ENCODE results near the gene CTXND2. TPM values are rescaled to one million over a fixed set of nuclear protein-coding genes. Genes with fewer than 3 reads are reported as not detected.

Gene CTXND2
- total and polyA plus RNA-seq, 3 donors from 2014 or later = 0.26 to 1.0 (median 0.31) TPM

DNA sequence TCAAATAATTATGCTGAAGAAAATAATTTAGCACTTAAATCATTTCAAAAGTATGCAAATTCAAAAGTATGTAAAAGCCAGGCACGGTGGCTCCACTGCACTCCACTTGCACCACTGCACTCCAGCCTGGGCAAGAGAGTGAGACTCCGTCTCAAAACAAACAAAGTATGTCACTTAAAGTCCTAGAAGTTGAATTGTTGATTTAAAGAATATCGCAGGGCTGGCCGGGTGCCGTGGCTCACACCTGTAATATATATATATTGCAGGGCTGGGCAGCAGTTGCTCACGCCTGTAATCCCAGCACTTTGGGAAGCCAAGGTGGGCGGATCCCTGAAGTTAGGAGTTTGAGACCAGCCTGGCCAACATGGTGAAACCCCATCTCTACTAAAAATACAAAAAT, 30.5 kb downstream of the CTXND2 start:
- H3K27me3 ChIP-seq = no peaks in the 10 kb centered on the region
- DNase-seq = no peak
- no peak for TF ChIP-seq POLR2A (IDR thresholded peaks at IDR 0.05)
- TF ChIP-seq, protein P1, sequence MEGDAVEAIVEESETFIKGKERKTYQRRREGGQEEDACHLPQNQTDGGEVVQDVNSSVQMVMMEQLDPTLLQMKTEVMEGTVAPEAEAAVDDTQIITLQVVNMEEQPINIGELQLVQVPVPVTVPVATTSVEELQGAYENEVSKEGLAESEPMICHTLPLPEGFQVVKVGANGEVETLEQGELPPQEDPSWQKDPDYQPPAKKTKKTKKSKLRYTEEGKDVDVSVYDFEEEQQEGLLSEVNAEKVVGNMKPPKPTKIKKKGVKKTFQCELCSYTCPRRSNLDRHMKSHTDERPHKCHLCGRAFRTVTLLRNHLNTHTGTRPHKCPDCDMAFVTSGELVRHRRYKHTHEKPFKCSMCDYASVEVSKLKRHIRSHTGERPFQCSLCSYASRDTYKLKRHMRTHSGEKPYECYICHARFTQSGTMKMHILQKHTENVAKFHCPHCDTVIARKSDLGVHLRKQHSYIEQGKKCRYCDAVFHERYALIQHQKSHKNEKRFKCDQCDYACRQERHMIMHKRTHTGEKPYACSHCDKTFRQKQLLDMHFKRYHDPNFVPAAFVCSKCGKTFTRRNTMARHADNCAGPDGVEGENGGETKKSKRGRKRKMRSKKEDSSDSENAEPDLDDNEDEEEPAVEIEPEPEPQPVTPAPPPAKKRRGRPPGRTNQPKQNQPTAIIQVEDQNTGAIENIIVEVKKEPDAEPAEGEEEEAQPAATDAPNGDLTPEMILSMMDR (IDR thresholded peaks at IDR 0.05) = no peak
- H3K36me3 ChIP-seq (ENCODE audit: low read depth, missing control alignments) = no peaks in the 10 kb centered on the region
- intact Hi-C loops (cut with DNase I; ENCODE audit: low total_unique reads) = no loop called here
- H3K9me3 ChIP-seq = no peaks in the 10 kb centered on the region
- no peak overlapping the region for H3K27ac ChIP-seq
- WGBS, 2 donors = 87 to 91% methylated on average over 7 of the region's 7 CpGs
- no peak overlapping the region for H3K4me3 ChIP-seq
- H3K4me1 ChIP-seq = no peaks in the 10 kb centered on the region

DNA sequence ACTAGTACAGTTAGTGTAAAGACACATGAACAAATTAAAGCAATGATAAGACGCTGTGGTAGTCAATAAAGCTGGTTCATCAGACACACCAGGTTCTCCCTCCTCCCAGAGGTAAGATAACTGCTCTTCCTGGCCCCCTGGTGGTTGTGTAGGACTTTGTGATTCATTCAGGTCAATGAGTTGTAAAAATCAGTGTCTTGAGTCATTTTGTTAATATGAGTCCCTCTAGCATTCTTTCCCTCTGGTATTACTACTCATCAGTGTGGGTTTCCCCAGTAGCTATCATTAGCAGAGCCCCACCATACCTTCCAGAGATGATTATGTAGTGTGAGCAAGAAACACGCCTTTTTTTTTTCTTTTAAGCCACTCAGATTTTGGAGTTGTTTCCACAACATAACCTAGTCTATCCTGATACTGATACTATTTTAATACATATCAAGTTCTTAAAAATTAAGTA, 35.6 kb downstream of the CTXND2 start:
- DNase-seq = peak; percentile 86
- TF ChIP-seq POLR2A (IDR thresholded peaks at IDR 0.05) = no peak
- TF ChIP-seq, protein P1 (IDR thresholded peaks at IDR 0.05) = peak; percentile 60 to 81 (median 76)
- no peaks in the 10 kb centered on the region for H3K27me3 ChIP-seq
- no peak overlapping the region for H3K27ac ChIP-seq
- intact Hi-C loops (cut with DNase I; ENCODE audit: low total_unique reads) = no loop called here
- 50 to 60% methylated on average over 2 of the region's 2 CpGs for WGBS, 2 donors
- peaks cover 7% of the 10 kb centered on the region for H3K4me1 ChIP-seq
- no peaks in the 10 kb centered on the region for H3K36me3 ChIP-seq (ENCODE audit: low read depth, missing control alignments)
- H3K4me3 ChIP-seq = no peak overlapping the region
- no peaks in the 10 kb centered on the region for H3K9me3 ChIP-seq

DNA sequence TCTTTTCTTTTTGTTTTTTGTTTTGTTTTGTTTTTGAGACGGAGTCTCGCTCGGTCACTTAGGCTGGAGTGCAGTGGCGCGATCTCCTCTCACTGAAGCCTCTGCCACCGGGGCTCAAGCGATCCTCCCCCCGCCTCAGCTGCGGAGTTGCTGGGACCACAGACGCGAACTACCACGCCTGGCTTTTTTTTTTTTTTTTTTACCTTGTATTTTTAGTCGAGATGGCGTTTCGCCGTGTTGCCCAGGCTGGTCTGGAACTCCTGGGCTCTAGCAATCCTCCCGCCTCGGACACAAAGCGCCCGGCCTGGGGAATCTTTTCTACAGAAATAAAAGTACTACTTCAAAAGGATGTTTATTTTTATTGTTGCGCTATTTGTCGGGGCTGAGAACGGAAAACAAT, 38.1 kb downstream of the CTXND2 start:
- H3K27me3 ChIP-seq = no peaks in the 10 kb centered on the region
- peak overlapping the region; percentile 98 to 99 for H3K4me3 ChIP-seq
- no peaks in the 10 kb centered on the region for H3K36me3 ChIP-seq (ENCODE audit: low read depth, missing control alignments)
- WGBS, 2 donors = 54 to 70% methylated on average over 23 of the region's 23 CpGs
- peak overlapping the region in 1 of 2 donors; percentile 92 for H3K27ac ChIP-seq
- H3K4me1 ChIP-seq = peaks cover 7% of the 10 kb centered on the region
- TF ChIP-seq POLR2A (IDR thresholded peaks at IDR 0.05) = no peak
- TF ChIP-seq, protein P1 (IDR thresholded peaks at IDR 0.05) = no peak
- intact Hi-C loops (cut with DNase I; ENCODE audit: low total_unique reads) = no loop called here
- H3K9me3 ChIP-seq = no peaks in the 10 kb centered on the region
- peak; percentile 33 for DNase-seq

DNA sequence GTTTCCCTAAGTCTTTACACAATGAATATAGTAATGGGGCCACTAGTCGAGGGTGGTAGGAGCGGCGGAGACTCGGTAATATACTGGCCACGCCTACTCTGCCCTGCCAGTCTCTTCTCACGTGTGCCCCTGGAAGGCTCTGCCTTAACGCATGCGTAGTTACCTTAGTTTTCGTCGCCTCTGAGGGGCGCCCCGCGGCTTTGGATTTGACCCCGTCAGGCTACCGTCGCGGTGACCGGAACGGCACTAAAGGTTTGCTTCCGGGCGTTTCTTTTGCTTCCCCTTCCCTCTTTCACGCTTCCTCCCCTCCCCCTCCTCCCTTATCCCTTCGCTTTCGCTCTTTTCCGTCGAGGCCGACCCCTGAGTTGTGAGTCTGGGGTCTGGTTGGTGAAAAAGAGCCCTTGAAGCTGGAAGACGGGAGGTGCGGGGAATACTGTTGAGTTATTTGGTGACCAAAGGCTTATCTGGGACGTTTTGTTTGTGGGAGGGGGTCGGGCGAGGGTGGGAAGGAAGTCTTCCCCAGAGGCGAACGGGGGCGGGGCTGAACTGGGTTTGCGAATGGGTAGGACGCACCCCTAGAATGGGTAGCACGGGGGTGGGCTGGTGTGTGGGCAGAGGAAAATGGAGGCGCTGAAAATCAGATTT, 39.3 kb downstream of the CTXND2 start, which contains the start of gene SETDB1:
SETDB1 (plus strand) TSS at position 267 of the 645 bp plus-strand sequence. CDS start 1,352 bp downstream, outside the sequence.
- Histone ChIP-seq H3K9me3 (no peaks in the 10 kb centered on the region), H3K27ac (peak within 1 kb of the TSS; percentile 87 to 92), H3K4me3 (peak within 1 kb of the TSS; percentile 98 to 99), H3K36me3 (ENCODE audit: low read depth, missing control alignments) (no peaks in the 10 kb centered on the region), H3K27me3 (no peaks in the 10 kb centered on the region), H3K4me1 (peaks cover 7% of the 10 kb centered on the region)
- WGBS, 2 donors = 1% methylated on average over 39 of the region's 39 CpGs
- DNase-seq = peak; percentile 97
- no peak for TF ChIP-seq POLR2A (IDR thresholded peaks at IDR 0.05)
- TF ChIP-seq, protein P1 (IDR thresholded peaks at IDR 0.05) = peak in 1 of 3 experiments; percentile 8
- intact Hi-C loops (cut with DNase I; ENCODE audit: low total_unique reads) = no loop called here

DNA sequence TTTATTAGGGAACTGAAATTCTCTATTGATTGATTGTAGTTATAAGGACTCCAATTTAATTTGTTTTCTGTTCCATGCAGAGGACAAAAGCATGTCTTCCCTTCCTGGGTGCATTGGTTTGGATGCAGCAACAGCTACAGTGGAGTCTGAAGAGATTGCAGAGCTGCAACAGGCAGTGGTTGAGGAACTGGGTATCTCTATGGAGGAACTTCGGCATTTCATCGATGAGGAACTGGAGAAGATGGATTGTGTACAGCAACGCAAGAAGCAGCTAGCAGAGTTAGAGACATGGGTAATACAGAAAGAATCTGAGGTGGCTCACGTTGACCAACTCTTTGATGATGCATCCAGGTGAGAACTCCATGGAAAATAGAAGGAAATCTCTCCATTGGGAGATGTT, 40.7 kb downstream of the CTXND2 start:
- 83 to 85% methylated on average over 4 of the region's 4 CpGs for whole genome bisulfite sequencing, 2 donors
- no peaks in the 10 kb centered on the region for H3K27me3 ChIP-seq
- intact Hi-C loops (cut with DNase I; ENCODE audit: low total_unique reads) = no loop called here
- no peaks in the 10 kb centered on the region for H3K9me3 ChIP-seq
- no peak overlapping the region for H3K4me3 ChIP-seq
- DNase-seq = no peak
- H3K27ac ChIP-seq = no peak overlapping the region
- H3K36me3 ChIP-seq (ENCODE audit: low read depth, missing control alignments) = no peaks in the 10 kb centered on the region
- no peak for TF ChIP-seq POLR2A (IDR thresholded peaks at IDR 0.05)
- TF ChIP-seq, protein P1 (IDR thresholded peaks at IDR 0.05) = no peak
- peaks cover 7% of the 10 kb centered on the region for H3K4me1 ChIP-seq
